OCI-LY7 (cell line): Measurements from ENCODE around the gene CHN1. TPM values are rescaled to one million over a fixed set of nuclear protein-coding genes. Genes with fewer than 3 reads are reported as not detected.

ENCODE experiments used
- BruUV-seq: library from RNA; stranded (reverse); fragments of 400-500 nt; replicated peaks from 2 replicates; lab custom pipeline; 2021; lab: Mats Ljungman, UMichigan
- CTCF ChIA-PET: fragments of 300-600 bp; sonication (Branson Sonifier 250); formaldehyde crosslinking; loops from one replicate; lab custom pipeline; 2022; ENCODE audit warnings: antibody characterized with exemption; ENCODE audit not compliant: unreplicated experiment; lab: Charles Lee
- POLR2A ChIA-PET: fragments of 300-600 bp; sonication (Branson Sonifier 250); formaldehyde crosslinking; loops from one replicate; lab custom pipeline; 2022; ENCODE audit warnings: antibody characterized with exemption; lab: Charles Lee
- DNase-seq: peaks from one replicate; pipeline ENCODE4 v3.0.0-alpha.2; 2015; ENCODE audit warnings: low spot score
- H2AFZ ChIP-seq: fragments of 200-600 bp; sonication (generic), shearing (Covaris generic); 2 replicates; pipeline ENCODE4 v1.6.1; 2014; ENCODE audit warnings: mild to moderate bottlenecking, antibody characterized with exemption, low read length, moderate library complexity
- H3K27ac ChIP-seq: fragments of 200-600 bp; sonication (generic); 2 replicates; pipeline ENCODE4 v1.5.1; 2014; ENCODE audit warnings: mixed run types, low read depth, mild to moderate bottlenecking, moderate library complexity, low read length, inconsistent platforms; ENCODE audit not compliant: poor library complexity, severe bottlenecking
- H3K36me3 ChIP-seq: fragments of 200-600 bp; sonication (generic); 2 replicates; pipeline ENCODE4 v1.6.1; 2014; ENCODE audit warnings: mild to moderate bottlenecking, antibody characterized with exemption, low read length, moderate library complexity, mixed read lengths; ENCODE audit not compliant: insufficient read depth
- H3K4me1 ChIP-seq: fragments of 200-600 bp; sonication (generic); 2 replicates; pipeline ENCODE4 v1.5.1; 2014; ENCODE audit warnings: mild to moderate bottlenecking, low read length; ENCODE audit not compliant: insufficient read depth, poor library complexity, severe bottlenecking
- H3K4me2 ChIP-seq: fragments of 200-600 bp; sonication (generic); 2 replicates; pipeline ENCODE4 v1.6.1; 2014; ENCODE audit warnings: mild to moderate bottlenecking, low read length
- H3K4me3 ChIP-seq: fragments of 200-600 bp; sonication (generic); 2 replicates; pipeline ENCODE4 v1.5.1; 2014; ENCODE audit warnings: mild to moderate bottlenecking, low read depth, low read length; ENCODE audit not compliant: poor library complexity, severe bottlenecking
- H3K79me2 ChIP-seq: fragments of 200-600 bp; sonication (generic); 2 replicates; pipeline ENCODE4 v1.6.1; 2016; ENCODE audit warnings: low read depth, mild to moderate bottlenecking, low read length, moderate library complexity, mixed read lengths; ENCODE audit not compliant: insufficient read depth
- H3K9me2 ChIP-seq: fragments of 200-600 bp; sonication (generic); 2 replicates; pipeline ENCODE4 v1.6.1; 2016; ENCODE audit warnings: mild to moderate bottlenecking, low read length, mixed read lengths; ENCODE audit not compliant: insufficient read depth
- H3K9me3 ChIP-seq: fragments of 200-600 bp; sonication (generic); 2 replicates; pipeline ENCODE4 v1.6.1; 2014; ENCODE audit warnings: mild to moderate bottlenecking, mixed run types, low read length, mixed read lengths
- H4K20me1 ChIP-seq: fragments of 200-600 bp; sonication (generic); 2 replicates; pipeline ENCODE4 v1.6.1; 2014; ENCODE audit warnings: mild to moderate bottlenecking, antibody characterized with exemption, low read length, moderate library complexity, mixed read lengths; ENCODE audit not compliant: insufficient read depth
- EZH2phosphoT487 ChIP-seq: fragments of 200-600 bp; sonication (generic); IDR thresholded peaks from 2 replicates; pipeline ENCODE4 v1.6.1; 2018; ENCODE audit warnings: low read depth, borderline replicate concordance, mild to moderate bottlenecking, mixed run types, antibody characterized with exemption, low read length, moderate library complexity, mixed read lengths
- intact Hi-C: fragments of 100-400 bp; cut with micrococcal nuclease; formaldehyde crosslinking; loops from one replicate; pipeline ENCODE4 v1.10.0; 2022; ENCODE audit not compliant: unreplicated experiment
- total RNA-seq, 2 experiments: library from RNA; depleted of rRNA in 1 of 2; stranded (reverse); fragments of >200 nt in 1 of 2; shearing (Covaris generic) in 1 of 2; gene quantifications; 2 replicates each; pipeline ENCODE4 v1.2.3, GENCODE V29; 2014 to 2022
- TF ChIP-seq, protein P1 (sequence below): fragments of 200-600 bp; sonication (generic); conservative IDR thresholded peaks from 2 replicates; pipeline ENCODE4 v1.5.1; 2014; ENCODE audit warnings: mild to moderate bottlenecking, antibody characterized with exemption, low read length, moderate library complexity, mixed read lengths

Gene CHN1
- total RNA-seq, 2 experiments from 2014 or later: 0.44 TPM; not detected in 1

DNA sequence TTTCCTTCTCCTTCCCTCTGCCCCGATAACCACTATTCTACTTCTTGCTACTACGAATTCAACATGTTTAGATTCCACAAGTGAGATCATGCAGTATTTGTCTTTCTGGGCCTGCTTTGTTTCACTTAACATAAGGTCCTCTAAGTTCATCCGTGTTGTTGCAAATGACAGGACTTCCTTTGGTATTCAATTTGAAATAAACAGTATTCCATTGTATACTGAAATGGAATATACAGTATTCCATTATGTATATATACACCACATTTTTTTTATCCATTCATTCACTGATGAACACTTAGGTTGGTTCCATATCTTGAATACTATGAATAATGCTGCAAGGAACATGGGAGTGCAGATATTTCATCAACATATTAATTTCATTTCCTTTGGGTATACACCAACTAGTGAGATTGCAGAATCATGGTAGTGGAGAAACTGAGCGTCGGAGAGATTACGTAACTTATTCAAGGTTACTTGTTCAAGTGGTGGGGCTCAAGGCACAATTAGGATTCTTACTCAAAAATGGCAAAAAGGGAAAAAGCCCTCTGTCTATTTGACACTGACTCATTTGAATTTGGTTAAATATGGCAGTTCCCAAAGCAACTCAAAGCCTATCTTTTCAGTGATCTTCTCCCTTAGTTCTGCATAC, 85.1 kb downstream of the CHN1 start:
- ChIA-PET CTCF (no interaction called here), POLR2A (no interaction called here)
- no peaks in the 10 kb centered on the region for H3K79me2 ChIP-seq

DNA sequence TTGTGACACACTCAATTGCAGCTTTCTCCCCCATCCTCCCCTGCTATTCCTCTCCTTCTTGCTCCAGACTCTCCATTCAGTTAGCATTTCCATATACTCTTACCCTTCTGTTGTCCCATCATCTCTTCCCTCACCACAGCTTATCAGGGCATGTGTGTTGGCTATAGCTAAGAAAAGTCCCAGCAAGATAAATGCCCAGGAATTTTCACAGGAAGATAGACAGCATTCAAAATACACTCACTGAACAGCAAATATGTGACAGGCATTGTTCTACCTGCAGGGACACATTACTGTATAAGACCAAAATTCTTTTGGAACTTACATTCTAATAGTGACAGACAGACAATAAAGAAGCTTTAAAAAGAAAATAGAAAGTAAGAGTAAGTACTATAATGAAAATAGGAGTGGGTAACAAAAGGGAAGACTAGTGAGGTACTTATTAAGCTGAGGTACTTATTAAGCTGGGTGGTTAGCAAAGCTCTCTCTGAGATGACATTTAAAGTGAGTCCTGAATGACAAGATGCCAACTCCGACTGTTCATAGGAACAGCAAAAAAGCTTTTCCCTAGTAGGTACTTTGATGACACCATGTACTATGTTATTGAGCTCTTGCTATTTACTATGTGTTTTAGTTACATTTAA, 86.2 kb downstream of the CHN1 start:
- Histone ChIP-seq H3K9me2 (no peaks in the 10 kb centered on the region), H3K27ac (no peak overlapping the region), H3K79me2 (no peaks in the 10 kb centered on the region), H3K9me3 (no peaks in the 10 kb centered on the region), H3K4me2 (no peak overlapping the region), H3K36me3 (no peaks in the 10 kb centered on the region), H3K4me1 (no peaks in the 10 kb centered on the region), H4K20me1 (no peaks in the 10 kb centered on the region), H3K4me3 (no peak overlapping the region), H2AFZ (no peak overlapping the region)
- intact Hi-C loops: no loop called here
- ChIA-PET POLR2A (interaction anchor here (0.6 to 0.7 kb wide), 2 partner anchors 34 to 308 kb away, joined by 3 read pairs; no protein-coding TSS in a partner anchor), CTCF (no interaction called here)
- DNase-seq: no peak
- no TSS peak for BruUV-seq
- TF ChIP-seq EZH2phosphoT487: no peak
- TF ChIP-seq, protein P1, sequence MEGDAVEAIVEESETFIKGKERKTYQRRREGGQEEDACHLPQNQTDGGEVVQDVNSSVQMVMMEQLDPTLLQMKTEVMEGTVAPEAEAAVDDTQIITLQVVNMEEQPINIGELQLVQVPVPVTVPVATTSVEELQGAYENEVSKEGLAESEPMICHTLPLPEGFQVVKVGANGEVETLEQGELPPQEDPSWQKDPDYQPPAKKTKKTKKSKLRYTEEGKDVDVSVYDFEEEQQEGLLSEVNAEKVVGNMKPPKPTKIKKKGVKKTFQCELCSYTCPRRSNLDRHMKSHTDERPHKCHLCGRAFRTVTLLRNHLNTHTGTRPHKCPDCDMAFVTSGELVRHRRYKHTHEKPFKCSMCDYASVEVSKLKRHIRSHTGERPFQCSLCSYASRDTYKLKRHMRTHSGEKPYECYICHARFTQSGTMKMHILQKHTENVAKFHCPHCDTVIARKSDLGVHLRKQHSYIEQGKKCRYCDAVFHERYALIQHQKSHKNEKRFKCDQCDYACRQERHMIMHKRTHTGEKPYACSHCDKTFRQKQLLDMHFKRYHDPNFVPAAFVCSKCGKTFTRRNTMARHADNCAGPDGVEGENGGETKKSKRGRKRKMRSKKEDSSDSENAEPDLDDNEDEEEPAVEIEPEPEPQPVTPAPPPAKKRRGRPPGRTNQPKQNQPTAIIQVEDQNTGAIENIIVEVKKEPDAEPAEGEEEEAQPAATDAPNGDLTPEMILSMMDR: no peak

More for the DNA sequence above, 85.1 kb downstream of the CHN1 start:
- H4K20me1 ChIP-seq: no peaks in the 10 kb centered on the region
- H3K4me3 ChIP-seq: no peak overlapping the region
- H3K9me3 ChIP-seq: no peaks in the 10 kb centered on the region
- no peak overlapping the region for H3K27ac ChIP-seq
- no TSS peak for BruUV-seq
- TF ChIP-seq, protein P1: no peak
- TF ChIP-seq EZH2phosphoT487: no peak
- no peak overlapping the region for H2AFZ ChIP-seq
- no peaks in the 10 kb centered on the region for H3K4me1 ChIP-seq
- H3K9me2 ChIP-seq: no peaks in the 10 kb centered on the region
- DNase-seq: no peak
- intact Hi-C loops: no loop called here
- H3K4me2 ChIP-seq: no peak overlapping the region
- no peaks in the 10 kb centered on the region for H3K36me3 ChIP-seq
